ENCODE measurements around the gene USP2. TPM values are rescaled to one million over a fixed set of nuclear protein-coding genes. Genes with fewer than 3 reads are reported as not detected.

The USP2 gene
- total RNA-seq, 2 experiments from 2014 or later, result 10.6 to 24.5 TPM

DNA sequence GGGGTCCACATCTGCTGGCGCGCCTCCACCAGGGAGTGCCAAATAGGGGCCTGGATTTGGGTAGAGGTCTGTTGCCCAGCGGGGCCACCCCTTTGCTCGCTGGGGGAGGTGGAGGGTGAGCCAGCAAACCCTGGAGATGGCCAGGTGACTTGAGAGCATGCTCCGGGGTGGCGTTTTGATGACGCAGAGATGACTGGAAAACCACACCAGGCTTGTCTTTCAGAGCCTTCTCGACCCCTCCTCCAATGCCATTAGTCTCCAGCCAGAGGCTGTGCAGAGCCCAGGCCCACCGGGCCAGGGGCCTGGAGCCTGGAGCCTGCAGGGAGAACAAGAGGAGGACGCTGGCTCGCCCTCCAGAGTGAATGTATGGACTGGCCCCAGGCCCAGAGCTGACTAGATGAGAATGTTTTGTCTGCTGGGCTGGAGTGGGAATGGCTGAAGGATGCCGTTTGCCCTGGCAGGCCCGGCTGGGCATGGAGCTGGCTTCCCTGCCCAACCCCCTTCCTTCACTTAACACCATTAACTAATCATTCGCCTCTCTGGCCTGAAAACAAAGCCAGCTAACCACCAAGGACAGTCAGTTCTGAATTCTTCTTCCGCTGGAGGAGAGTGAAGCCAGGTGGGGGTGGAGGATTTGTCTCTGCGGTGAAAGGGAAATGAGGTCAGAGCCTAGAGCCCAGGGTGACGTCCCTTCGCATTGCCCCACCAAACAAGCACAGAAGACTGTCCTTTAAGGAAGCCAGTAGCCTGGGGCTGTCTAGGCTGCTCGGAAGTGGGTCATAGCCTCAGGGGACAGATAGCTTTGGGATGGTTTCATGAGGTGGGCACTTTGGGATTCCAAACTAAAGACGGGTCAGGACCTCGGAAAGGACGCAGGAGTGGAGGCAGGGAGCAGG is 63.0 kb downstream of the USP2 start:
- Histone ChIP-seq H3K4me1 (ENCODE audit: insufficient read depth, low read length, poor library complexity, severe bottlenecking) (peaks cover 58% of the 10 kb centered on the region), H3K4me3 (ENCODE audit: low read depth, low read length, poor library complexity, severe bottlenecking) (no peak overlapping the region), H3K9me2 (ENCODE audit: insufficient read depth, low read length) (no peaks in the 10 kb centered on the region), H2AFZ (ENCODE audit: low read length) (no peak overlapping the region), H3K9me3 (ENCODE audit: low read length) (no peaks in the 10 kb centered on the region), H3K27ac (ENCODE audit: low read depth, low read length, poor library complexity, severe bottlenecking) (peak overlapping the region; percentile 9), H4K20me1 (ENCODE audit: insufficient read depth, low read length) (no peaks in the 10 kb centered on the region), H3K4me2 (ENCODE audit: low read length) (peak overlapping the region; percentile 31), H3K36me3 (ENCODE audit: insufficient read depth, low read length) (no peaks in the 10 kb centered on the region), H3K79me2 (ENCODE audit: insufficient read depth, low read depth, low read length) (no peaks in the 10 kb centered on the region)
- CTCF ChIA-PET (ENCODE audit: unreplicated experiment), result no interaction called here
- POLR2A ChIA-PET, result interaction anchor here (0.6 to 1.7 kb wide), 3 partner anchors 17 to 154 kb away, joined by 3 to 4 read pairs (median 3); no protein-coding TSS in a partner anchor
- DNase-seq (ENCODE audit: low spot score), result peak; percentile 67
- intact Hi-C loops (cut with micrococcal nuclease; ENCODE audit: unreplicated experiment), result no loop called here
- no TSS peak for BruUV-seq (replicated peaks)
- TF ChIP-seq EZH2phosphoT487 (IDR thresholded peaks at IDR 0.05; ENCODE audit: borderline replicate concordance, low read depth, low read length) (no peak), CTCF (conservative IDR thresholded peaks at IDR 0.05; ENCODE audit: low read length) (no peak)

DNA sequence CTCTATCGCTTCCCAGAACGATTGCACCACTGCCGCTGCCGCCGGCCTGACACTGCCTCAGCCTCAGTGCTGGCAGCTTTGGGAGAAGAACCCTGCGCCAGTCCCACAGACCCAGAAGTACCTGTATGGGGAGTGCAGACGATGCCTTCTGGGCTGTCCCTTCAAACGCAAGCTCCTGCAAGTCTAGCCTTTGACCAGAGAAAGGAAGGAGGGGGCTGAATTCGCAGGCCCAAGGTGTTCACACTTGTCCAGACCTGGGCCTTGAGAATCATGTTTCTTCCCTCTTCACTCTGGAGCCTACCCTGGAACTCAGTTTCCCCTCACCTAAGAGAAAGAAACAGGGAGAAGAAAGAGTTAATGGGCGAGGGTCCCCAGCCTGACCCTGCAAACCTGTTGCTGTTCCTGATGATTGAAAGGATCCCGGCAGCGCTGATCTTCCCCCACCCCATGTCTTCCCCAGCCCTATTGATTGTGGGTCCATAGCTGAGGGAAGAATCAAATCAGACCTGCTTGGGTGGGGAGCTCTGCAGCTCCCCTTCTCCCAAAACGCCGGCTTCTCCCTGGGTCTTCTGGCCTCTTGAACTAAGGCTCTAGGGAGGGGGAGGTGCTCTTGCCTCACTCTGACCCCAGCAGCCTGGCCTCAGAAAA is 63.8 kb downstream of the USP2 start:
- no peaks in the 10 kb centered on the region for H3K36me3 ChIP-seq (ENCODE audit: insufficient read depth, low read length)
- no peaks in the 10 kb centered on the region for H3K79me2 ChIP-seq (ENCODE audit: insufficient read depth, low read depth, low read length)
- ChIA-PET CTCF (ENCODE audit: unreplicated experiment) (no interaction called here), POLR2A (interaction anchor here (0.5 to 1.7 kb wide), 3 partner anchors 16 to 284 kb away, joined by 3 to 4 read pairs (median 3); no protein-coding TSS in a partner anchor)
- BruUV-seq (replicated peaks), result no TSS peak
- H3K27ac ChIP-seq (ENCODE audit: low read depth, low read length, poor library complexity, severe bottlenecking), result no peak overlapping the region
- TF ChIP-seq CTCF (conservative IDR thresholded peaks at IDR 0.05; ENCODE audit: low read length), result no peak
- no peak for TF ChIP-seq EZH2phosphoT487 (IDR thresholded peaks at IDR 0.05; ENCODE audit: borderline replicate concordance, low read depth, low read length)
- no peaks in the 10 kb centered on the region for H3K9me2 ChIP-seq (ENCODE audit: insufficient read depth, low read length)
- peaks cover 58% of the 10 kb centered on the region for H3K4me1 ChIP-seq (ENCODE audit: insufficient read depth, low read length, poor library complexity, severe bottlenecking)
- H2AFZ ChIP-seq (ENCODE audit: low read length), result no peak overlapping the region
- no peak overlapping the region for H3K4me3 ChIP-seq (ENCODE audit: low read depth, low read length, poor library complexity, severe bottlenecking)
- no peak overlapping the region for H3K4me2 ChIP-seq (ENCODE audit: low read length)
- no peaks in the 10 kb centered on the region for H3K9me3 ChIP-seq (ENCODE audit: low read length)
- no peaks in the 10 kb centered on the region for H4K20me1 ChIP-seq (ENCODE audit: insufficient read depth, low read length)
- DNase-seq (ENCODE audit: low spot score), result no peak
- intact Hi-C loops (cut with micrococcal nuclease; ENCODE audit: unreplicated experiment), result no loop called here

All from OCI-LY7 (cell line).